Glomerular visceral epithelial cell (primary cell): Measurements from ENCODE around the gene NME3.
A peak's percentile ranks its signal among the peaks of the same experiment; 100 is the strongest.

ENCODE experiments used
- DNase-seq: peaks from one replicate; pipeline ENCODE4 v3.0.0-alpha.2; 2016; ENCODE audit errors: extremely low spot score

The NME3 gene

DNA sequence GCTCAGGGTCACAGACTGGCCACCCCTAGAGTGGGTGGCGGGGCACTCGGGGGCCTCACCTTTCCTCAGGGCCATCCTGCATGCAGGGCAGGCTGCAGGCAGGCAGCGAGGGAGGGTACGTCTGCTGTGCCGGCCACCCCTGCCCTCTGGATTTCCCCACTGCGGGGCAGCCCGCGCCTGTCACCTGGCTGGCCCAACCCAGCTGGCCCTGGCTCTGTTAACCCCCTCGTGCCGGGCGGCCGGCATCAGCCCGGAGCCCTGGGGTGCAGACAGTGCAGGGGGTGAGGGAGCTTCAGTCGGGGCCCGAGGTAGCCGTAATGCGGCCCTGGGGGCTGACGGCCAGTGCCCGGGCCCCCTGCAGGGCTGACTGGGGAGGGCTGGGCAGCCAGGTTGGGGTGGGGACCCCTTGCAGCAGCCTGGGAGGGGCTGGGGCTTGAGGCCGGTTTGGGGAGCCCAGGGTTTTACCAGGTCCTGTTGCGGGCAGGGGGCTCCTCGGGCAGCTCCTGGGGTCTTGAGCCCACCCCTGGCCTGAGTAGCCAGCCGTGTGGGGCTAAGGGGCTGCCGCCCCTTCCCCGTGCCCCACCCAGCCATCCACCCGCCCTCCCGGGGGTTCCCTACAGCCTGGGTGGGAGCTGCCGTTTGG, 22.4 kb upstream of the NME3 start, which contains the start of gene IGFALS:
IGFALS (minus strand) TSS at position 128 of the 643 bp plus-strand sequence; CDS start at position 75, 53 bp downstream.
- DNase-seq, result no peak

- no peak for DNase-seq
Observed at GRCh38 chr16:1792836-1793577, 21.7 kb upstream of the NME3 start.

- DNase-seq, result no peak
Observed at GRCh38 chr16:1791943-1792812, 20.8 kb upstream of the NME3 start.

GRCh38 chr16:1791256-1791942, 20.1 kb upstream of the NME3 start:
- DNase-seq, result no peak

GRCh38 chr16:1790611-1791255, 19.4 kb upstream of the NME3 start:
- no peak for DNase-seq

- DNase-seq, result no peak
Observed at GRCh38 chr16:1790261-1790610, 18.9 kb upstream of the NME3 start.

DNA sequence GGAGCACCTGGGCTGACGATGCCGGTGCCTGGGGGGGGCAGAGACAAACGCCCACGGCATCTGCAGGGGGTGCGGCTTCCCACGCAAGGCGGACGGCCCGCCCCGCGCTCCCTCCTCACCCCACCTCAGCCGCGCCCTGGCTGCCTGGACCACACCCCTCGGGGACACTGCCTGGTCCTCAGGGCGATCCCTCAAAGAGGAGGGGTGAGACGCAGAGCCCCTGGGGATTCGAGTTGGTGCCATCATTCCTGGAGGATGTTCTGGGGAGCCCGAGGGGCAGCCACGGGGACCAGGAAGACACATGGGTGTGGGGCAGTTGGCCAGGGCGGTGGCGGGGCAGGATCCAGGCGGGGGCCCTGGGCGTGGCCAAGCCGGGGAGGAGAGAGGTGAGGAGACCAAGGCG, 18.3 kb upstream of the NME3 start:
- DNase-seq, result no peak

- DNase-seq, result no peak
Observed at GRCh38 chr16:1788708-1789100, 17.4 kb upstream of the NME3 start.

DNA sequence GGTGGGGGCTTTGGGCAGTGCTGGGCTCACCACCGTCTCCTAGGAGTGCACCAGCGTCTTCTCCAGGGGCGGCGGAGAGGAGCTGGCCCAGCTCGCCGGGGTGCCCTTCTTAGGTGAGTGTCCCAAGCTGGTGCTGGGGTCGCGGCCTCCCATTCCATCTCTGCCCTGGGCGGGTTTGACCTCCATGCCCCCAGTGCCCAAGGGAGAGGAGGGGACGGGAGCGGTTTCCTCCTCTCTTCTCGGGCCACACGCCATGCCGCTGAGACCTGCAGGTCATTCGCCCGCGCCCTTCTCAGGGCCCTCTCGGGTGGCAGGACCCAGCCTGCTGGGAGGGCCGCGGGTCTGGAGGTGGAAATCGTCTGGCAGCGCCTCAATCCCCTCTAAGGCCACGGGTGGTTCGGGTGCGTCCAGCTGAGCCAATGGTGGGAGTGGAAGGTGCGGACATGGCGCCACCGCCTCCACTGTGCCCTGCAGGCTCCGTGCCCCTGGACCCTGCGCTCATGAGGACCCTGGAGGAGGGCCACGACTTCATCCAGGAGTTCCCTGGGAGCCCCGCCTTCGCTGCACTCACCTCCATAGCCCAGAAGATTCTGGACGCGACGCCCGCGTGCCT, 16.9 kb upstream of the NME3 start:
- DNase-seq, result no peak

DNA sequence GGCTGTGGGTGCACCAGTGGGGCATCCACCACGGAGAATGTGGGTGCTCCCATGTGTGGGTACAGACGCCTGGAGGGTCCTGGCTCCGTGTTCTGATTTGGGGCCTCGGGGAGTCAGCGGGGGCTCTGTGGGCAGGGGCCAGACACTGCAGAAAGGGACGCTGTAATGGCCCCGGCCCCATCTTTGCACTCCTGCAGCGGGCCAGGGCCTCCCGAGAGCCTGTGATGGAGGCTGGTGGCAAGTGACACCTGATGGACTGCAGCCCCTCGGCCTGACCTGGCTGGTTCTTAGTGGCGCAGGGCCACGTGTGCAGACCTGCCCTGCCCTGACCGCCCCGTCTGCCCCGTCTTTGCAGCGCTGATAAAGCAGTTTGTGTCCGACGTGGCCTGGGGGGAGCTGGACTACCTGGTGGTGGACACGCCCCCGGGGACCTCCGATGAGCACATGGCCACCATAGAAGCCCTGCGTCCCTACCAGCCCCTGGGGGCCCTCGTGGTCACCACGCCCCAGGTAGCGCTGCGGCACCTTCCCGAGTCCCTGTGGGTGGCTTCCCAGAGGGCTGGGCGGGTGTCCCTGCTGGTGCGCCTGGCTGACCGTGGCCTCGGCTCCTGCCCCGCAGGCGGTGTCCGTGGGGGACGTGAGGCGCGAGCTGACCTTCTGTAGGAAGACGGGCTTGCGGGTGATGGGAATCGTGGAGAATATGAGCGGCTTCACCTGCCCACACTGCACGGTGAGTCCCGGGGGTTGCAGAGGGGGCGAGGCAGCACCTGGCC, 16.2 kb upstream of the NME3 start:
- DNase-seq, result no peak

DNA sequence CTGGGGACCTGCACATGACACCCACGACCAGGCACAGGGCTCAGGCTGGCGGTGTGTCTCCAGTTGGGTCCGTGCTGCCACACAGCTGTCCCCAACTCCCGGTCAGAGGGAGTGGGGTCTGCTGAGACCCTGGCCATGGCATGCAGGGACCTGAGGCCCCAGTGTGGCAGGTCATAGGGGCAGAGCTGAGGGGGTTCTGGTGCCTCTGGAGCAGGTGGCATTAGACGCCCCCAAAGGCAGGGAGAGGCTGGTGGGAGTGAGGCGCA, 15.6 kb upstream of the NME3 start:
- no peak for DNase-seq

DNA sequence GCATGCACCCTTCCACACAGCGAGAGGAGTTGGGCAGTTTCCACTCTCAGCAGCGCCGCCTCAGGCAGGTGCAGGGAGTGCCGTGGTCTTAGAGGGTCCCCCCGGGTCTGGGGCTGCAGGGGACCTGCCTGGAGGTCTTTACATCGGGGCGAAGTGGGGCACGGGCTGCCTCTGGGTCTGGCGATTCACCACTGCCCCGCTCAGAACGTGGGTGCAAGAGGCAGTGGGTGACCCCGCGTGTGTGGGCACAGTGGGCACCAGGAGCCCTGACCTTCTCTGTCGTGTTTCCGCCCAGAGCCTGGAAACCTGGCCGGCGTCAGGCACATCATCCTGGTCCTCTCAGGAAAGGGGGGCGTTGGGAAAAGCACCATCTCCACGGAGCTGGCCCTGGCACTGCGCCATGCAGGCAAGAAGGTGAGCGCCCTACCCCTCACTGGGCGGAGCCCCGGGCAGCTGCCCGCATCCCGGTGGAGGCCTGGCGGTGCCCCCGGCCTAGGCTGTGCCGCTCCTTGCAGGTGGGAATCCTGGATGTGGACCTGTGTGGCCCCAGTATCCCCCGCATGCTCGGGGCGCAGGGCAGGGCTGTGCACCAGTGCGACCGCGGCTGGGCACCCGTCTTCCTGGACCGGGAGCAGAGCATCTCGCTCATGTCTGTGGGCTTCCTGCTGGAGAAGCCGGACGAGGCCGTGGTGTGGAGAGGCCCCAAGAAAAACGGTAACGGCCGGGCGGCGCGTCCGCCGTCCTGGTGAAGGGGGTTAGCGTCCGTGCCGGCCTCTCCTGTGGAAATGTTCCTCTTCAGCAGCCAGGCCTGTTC, 15.1 kb upstream of the NME3 start:
- DNase-seq, result no peak

DNA sequence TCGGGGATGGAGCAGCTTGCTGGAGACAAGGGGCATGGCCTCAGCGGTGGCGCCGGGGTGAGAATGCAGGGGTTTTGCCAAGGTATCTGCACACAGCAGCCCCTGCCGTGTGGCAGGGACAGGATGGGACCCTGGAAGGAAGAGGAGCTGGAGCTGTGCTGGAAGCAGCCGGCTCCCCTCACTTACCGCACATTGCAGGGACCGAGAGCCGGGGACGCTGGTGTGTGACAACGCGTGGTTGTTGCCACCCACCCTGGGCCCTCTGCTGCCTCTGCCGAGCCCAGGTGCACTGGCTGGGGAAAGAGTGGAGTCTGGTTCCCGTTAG, 14.5 kb upstream of the NME3 start:
- DNase-seq, result no peak

- no peak for DNase-seq
Observed at GRCh38 chr16:1784977-1785845, 13.9 kb upstream of the NME3 start.

DNA sequence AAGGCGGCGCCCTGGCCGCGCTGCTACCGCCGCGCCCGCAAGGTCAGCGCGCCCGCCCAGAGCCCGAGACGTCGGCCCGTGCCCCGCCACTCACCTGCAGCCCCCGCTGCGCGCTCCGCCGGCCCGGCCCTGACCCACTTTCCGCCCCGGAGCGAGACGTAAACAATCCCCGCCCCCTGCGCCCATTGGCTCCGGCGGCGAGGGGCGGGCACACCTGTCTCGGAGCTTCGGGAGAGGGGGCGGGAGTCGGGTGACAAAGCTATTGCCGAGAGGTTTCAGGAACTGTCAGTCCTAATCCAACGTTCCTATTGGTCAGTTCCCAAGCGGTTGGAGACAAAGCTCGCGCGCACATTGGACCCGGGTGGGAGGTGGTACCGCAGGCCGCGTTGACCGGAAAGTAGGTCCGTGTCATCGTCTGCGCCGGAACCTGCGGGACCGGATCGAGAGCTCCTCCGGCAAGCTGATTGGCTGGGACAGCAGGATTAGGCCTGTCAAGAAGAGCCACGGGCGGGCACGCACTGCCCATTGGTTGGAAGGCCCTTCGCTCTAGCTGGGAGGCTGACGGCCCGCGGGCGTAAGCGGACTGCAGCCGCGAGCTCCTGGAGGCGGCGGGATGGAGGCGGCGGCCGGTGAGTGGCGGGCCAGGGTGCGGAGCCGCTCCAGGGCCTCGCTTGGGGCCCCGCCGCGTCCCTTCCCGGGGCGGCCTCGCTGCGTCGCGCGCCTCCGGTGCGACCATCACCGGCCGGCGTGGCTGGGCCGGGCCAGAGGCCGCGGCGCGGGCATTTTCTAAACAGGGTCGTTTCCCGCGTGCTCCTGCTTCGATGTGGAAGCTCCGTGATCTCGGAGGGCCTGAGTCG, 11.3 kb upstream of the NME3 start, which contains the start of the genes NUBP2 and SPSB3:
NUBP2 (plus strand) TSS at position 553 of the 857 bp plus-strand sequence; CDS start at position 614, 61 bp downstream.
SPSB3 (minus strand) TSS at position 164 of the 857 bp plus-strand sequence. CDS start 1,088 bp downstream, outside the sequence.
- DNase-seq, result peak; percentile 100

GRCh38 chr16:1781758-1782407, 10.5 kb upstream of the NME3 start:
- DNase-seq, result peak; percentile 43

DNA sequence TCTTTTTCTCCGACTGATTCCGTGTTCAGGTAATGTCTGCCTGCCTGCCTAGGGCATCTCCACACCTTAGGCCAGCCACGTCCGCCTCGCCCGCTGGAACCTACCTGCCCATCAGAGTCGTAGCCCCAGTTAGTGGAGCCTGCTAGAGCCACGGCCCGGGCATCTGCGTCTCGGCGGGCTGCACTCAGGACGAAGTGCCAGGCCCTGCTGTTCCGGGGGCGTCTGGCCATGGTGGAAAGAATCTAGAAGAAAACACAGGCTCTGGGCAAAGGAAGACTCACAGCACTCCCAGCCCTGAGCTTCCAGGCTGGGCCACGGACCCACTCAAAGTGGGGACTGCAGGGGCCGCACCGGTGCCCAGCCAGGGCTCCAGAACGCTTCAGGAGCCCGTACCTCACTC, 9.9 kb upstream of the NME3 start:
- DNase-seq, result no peak
